Loucy (cell line): ENCODE results near the gene PEF1.

Experiments used
- CTCF ChIP-seq: fragments of 200-600 bp; sonication (generic); conservative IDR thresholded peaks from 2 replicates; pipeline ENCODE4 v1.5.1; 2014; ENCODE audit warnings: mild to moderate bottlenecking, antibody characterized with exemption, low read length
- EZH2phosphoT487 ChIP-seq: fragments of 200-600 bp; IDR thresholded peaks from 2 replicates; pipeline ENCODE4 v1.6.1; 2018; ENCODE audit warnings: antibody characterized with exemption, mild to moderate bottlenecking, moderate library complexity, borderline replicate concordance

GRCh38 chr1:31674626-31675025, 29.9 kb upstream of the PEF1 start:
- TF ChIP-seq CTCF (no peak), EZH2phosphoT487 (no peak)
